ENCODE results near the gene GPX6. TPM values are rescaled to one million over a fixed set of nuclear protein-coding genes. Genes with fewer than 3 reads are reported as not detected.

The GPX6 gene
- total and polyA plus RNA-seq, 4 donors, result not detected

DNA sequence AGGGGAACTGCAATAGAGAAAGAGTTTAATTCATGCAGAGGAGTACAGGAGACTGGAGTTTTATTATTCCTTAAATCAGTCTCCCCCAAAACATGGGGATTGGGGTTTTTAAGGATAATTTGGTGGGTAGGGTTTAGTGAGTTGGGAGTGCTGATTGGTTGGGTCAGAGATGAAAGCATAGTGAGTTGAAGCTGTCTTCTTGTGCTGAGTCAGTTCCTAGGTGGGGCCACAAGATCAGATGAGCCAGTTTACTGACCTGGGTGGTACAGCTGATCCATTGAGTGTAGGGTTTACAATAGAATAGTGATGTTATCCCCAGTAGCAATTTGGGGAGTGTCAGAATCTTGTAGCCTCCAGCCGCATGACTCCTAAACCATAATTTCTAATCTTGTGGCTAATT lies 29.1 kb downstream of the GPX6 start:
- no peaks in the 10 kb centered on the region for H3K36me3 ChIP-seq (ENCODE audit: control insufficient read depth in 4 of 4, insufficient read depth in 3 of 4, low read depth in 1 of 4, low read length in 3 of 4)
- H3K4me1 ChIP-seq (ENCODE audit: control insufficient read depth in 4 of 4, insufficient read depth in 4 of 4, low read length in 3 of 4), result peaks cover 0 to 3% (median 1%) of the 10 kb centered on the region in 4 donors
- H3K27me3 ChIP-seq (ENCODE audit: control insufficient read depth in 4 of 4, insufficient read depth in 4 of 4, low read length in 3 of 4), result peaks cover 0 to 13% (median 6%) of the 10 kb centered on the region in 4 donors
- TF ChIP-seq, protein P1, sequence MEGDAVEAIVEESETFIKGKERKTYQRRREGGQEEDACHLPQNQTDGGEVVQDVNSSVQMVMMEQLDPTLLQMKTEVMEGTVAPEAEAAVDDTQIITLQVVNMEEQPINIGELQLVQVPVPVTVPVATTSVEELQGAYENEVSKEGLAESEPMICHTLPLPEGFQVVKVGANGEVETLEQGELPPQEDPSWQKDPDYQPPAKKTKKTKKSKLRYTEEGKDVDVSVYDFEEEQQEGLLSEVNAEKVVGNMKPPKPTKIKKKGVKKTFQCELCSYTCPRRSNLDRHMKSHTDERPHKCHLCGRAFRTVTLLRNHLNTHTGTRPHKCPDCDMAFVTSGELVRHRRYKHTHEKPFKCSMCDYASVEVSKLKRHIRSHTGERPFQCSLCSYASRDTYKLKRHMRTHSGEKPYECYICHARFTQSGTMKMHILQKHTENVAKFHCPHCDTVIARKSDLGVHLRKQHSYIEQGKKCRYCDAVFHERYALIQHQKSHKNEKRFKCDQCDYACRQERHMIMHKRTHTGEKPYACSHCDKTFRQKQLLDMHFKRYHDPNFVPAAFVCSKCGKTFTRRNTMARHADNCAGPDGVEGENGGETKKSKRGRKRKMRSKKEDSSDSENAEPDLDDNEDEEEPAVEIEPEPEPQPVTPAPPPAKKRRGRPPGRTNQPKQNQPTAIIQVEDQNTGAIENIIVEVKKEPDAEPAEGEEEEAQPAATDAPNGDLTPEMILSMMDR (IDR thresholded peaks at IDR 0.05; ENCODE audit: low read depth, low read length, missing input control), result no peak
- TF ChIP-seq, protein P2, sequence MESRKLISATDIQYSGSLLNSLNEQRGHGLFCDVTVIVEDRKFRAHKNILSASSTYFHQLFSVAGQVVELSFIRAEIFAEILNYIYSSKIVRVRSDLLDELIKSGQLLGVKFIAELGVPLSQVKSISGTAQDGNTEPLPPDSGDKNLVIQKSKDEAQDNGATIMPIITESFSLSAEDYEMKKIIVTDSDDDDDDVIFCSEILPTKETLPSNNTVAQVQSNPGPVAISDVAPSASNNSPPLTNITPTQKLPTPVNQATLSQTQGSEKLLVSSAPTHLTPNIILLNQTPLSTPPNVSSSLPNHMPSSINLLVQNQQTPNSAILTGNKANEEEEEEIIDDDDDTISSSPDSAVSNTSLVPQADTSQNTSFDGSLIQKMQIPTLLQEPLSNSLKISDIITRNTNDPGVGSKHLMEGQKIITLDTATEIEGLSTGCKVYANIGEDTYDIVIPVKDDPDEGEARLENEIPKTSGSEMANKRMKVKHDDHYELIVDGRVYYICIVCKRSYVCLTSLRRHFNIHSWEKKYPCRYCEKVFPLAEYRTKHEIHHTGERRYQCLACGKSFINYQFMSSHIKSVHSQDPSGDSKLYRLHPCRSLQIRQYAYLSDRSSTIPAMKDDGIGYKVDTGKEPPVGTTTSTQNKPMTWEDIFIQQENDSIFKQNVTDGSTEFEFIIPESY (IDR thresholded peaks at IDR 0.05), result no peak
- TF ChIP-seq NR2F2 (IDR thresholded peaks at IDR 0.05) (no peak), TAF1 (conservative IDR thresholded peaks at IDR 0.05) (no peak), GABPA (IDR thresholded peaks at IDR 0.05 in 1 of 2, conservative IDR thresholded peaks at IDR 0.05 in 1 of 2) (no peak), YY1 (IDR thresholded peaks at IDR 0.05) (no peak), FOXA1 (IDR thresholded peaks at IDR 0.05) (no peak), FOXA2 (IDR thresholded peaks at IDR 0.05) (no peak), RXRA (IDR thresholded peaks at IDR 0.05) (no peak), HNF4A (conservative IDR thresholded peaks at IDR 0.05) (no peak), SP1 (IDR thresholded peaks at IDR 0.05) (no peak)
- TF ChIP-seq, protein P3, sequence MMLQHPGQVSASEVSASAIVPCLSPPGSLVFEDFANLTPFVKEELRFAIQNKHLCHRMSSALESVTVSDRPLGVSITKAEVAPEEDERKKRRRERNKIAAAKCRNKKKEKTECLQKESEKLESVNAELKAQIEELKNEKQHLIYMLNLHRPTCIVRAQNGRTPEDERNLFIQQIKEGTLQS (IDR thresholded peaks at IDR 0.05), result no peak
- no peak for DNase-seq (ENCODE audit: low spot score)
- H3K9ac ChIP-seq (ENCODE audit: low read depth in 1 of 2, low read length in 2 of 2), result no peak overlapping the region
- H3K27ac ChIP-seq (ENCODE audit: low read depth in 1 of 2, low read length in 2 of 2), result no peak overlapping the region
- H3K4me3 ChIP-seq (ENCODE audit: low read depth in 1 of 3, low read length in 3 of 3), result no peak overlapping the region
- WGBS, result 95% methylated on average over 1 of the region's 1 CpG
- peaks cover 0 to 2% (median 0%) of the 10 kb centered on the region in 4 donors for H3K9me3 ChIP-seq (ENCODE audit: control insufficient read depth in 4 of 4, low read length in 3 of 4)

DNA sequence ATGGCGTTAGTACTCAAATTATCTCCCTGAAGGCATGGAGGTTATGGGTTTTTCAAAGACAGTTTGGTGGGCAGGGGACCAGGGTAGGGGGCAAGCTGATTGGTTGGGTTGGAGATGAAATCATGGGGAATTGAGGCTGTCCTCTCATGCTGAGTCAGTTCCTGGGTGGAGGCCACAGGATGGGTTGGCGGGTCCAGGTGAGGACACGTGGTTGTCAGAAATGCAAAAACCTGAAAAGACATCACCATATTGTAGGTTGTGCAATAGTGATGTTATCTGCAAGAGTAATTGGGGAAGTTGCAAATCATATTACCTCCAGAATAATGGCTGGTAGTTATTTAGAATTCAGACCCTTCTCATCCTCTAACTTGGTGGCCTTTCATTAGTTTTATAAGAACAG lies 30.1 kb downstream of the GPX6 start:
- peaks cover 0 to 13% (median 6%) of the 10 kb centered on the region in 4 donors for H3K27me3 ChIP-seq (ENCODE audit: control insufficient read depth in 4 of 4, insufficient read depth in 4 of 4, low read length in 3 of 4)
- H3K27ac ChIP-seq (ENCODE audit: low read depth in 1 of 2, low read length in 2 of 2), result no peak overlapping the region
- no peak for DNase-seq (ENCODE audit: low spot score)
- no peaks in the 10 kb centered on the region for H3K36me3 ChIP-seq (ENCODE audit: control insufficient read depth in 4 of 4, insufficient read depth in 3 of 4, low read depth in 1 of 4, low read length in 3 of 4)
- peaks cover 0 to 3% (median 1%) of the 10 kb centered on the region in 4 donors for H3K4me1 ChIP-seq (ENCODE audit: control insufficient read depth in 4 of 4, insufficient read depth in 4 of 4, low read length in 3 of 4)
- WGBS, result 93% methylated on average over 3 of the region's 3 CpGs
- no peak overlapping the region for H3K4me3 ChIP-seq (ENCODE audit: low read depth in 1 of 3, low read length in 3 of 3)
- H3K9ac ChIP-seq (ENCODE audit: low read depth in 1 of 2, low read length in 2 of 2), result no peak overlapping the region
- TF ChIP-seq EGR1 (IDR thresholded peaks at IDR 0.05; ENCODE audit: low read depth in 2 of 2) (no peak), TAF1 (conservative IDR thresholded peaks at IDR 0.05) (no peak), HNF4G (IDR thresholded peaks at IDR 0.05) (no peak), GABPA (IDR thresholded peaks at IDR 0.05 in 1 of 2, conservative IDR thresholded peaks at IDR 0.05 in 1 of 2) (no peak)
- peaks cover 0 to 4% (median under 1%) of the 10 kb centered on the region in 4 donors for H3K9me3 ChIP-seq (ENCODE audit: control insufficient read depth in 4 of 4, low read length in 3 of 4)

DNA sequence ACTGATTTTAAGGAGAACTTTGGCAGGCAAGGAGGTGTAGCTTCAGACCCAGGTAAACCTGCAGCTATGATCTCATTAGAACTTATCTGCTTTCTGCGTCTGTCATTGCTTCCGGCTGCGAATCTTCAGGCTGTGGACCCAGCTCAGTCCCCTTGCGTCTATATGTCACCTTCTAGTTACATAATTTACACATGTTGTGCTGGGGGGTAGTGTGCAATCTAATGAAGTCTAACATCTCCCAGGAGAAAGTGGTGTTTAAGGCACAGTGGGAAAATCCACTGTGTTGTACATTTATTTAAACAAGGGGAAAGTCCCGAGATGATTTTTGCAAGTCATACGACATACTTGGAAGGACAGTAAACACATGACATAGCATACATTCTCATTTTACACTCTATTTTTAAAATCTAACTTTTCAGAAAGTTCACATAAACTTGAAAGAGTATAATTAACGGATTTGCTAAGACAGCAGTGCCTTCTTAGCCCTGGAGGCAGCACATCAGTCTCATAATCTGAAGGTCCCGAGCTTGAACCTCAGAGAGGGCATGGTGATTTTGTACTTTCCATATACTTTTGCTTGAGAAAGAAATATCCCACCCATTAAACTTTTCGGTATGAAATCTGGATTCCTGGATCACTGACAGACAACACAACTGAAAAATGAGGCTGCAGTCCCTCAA lies 35.2 kb downstream of the GPX6 start:
- H3K9me3 ChIP-seq (ENCODE audit: control insufficient read depth in 4 of 4, low read length in 3 of 4), result peaks cover 0 to 4% (median 0%) of the 10 kb centered on the region in 4 donors
- no peaks in the 10 kb centered on the region for H3K36me3 ChIP-seq (ENCODE audit: control insufficient read depth in 4 of 4, insufficient read depth in 3 of 4, low read depth in 1 of 4, low read length in 3 of 4)
- H3K9ac ChIP-seq (ENCODE audit: low read depth in 1 of 2, low read length in 2 of 2), result no peak overlapping the region
- H3K27ac ChIP-seq (ENCODE audit: low read depth in 1 of 2, low read length in 2 of 2), result no peak overlapping the region
- WGBS, result 62% methylated on average over 9 of the region's 9 CpGs
- no peaks in the 10 kb centered on the region for H3K4me1 ChIP-seq (ENCODE audit: control insufficient read depth in 4 of 4, insufficient read depth in 4 of 4, low read length in 3 of 4)
- H3K4me3 ChIP-seq (ENCODE audit: low read depth in 1 of 3, low read length in 3 of 3), result no peak overlapping the region
- peaks cover 0 to 12% (median 7%) of the 10 kb centered on the region in 4 donors for H3K27me3 ChIP-seq (ENCODE audit: control insufficient read depth in 4 of 4, insufficient read depth in 4 of 4, low read length in 3 of 4)
- DNase-seq (ENCODE audit: low spot score), result no peak
- TF ChIP-seq NR2F2 (IDR thresholded peaks at IDR 0.05) (no peak), HNF4A (conservative IDR thresholded peaks at IDR 0.05) (no peak), GABPA (IDR thresholded peaks at IDR 0.05 in 1 of 2, conservative IDR thresholded peaks at IDR 0.05 in 1 of 2) (no peak), EGR1 (IDR thresholded peaks at IDR 0.05; ENCODE audit: low read depth in 2 of 2) (no peak), YY1 (IDR thresholded peaks at IDR 0.05) (no peak)
- TF ChIP-seq, protein P1 (IDR thresholded peaks at IDR 0.05; ENCODE audit: low read depth, low read length, missing input control), result no peak
- TF ChIP-seq, protein P2 (IDR thresholded peaks at IDR 0.05), result no peak
